DND-41 (cell line): ENCODE measurements around the gene ABCD1.

Source experiments
- ATAC-seq: fragments of 200-7000 bp; cut with Tn5 transposase; 3 replicates; pipeline ENCODE4 v1.9.1; 2021; ENCODE audit warnings: low read depth; ENCODE audit not compliant: insufficient read depth
- DNase-seq: peaks from one replicate; pipeline ENCODE4 v3.0.0-alpha.2; 2020
- H2AFZ ChIP-seq: 2 replicates; pipeline ENCODE4 v1.6.0; 2012; ENCODE audit warnings: low read depth, low read length
- H3K27ac ChIP-seq: 2 replicates; pipeline ENCODE4 v1.5.1; 2012; ENCODE audit warnings: low read length, inconsistent platforms
- H3K27me3 ChIP-seq: fragments of 200-600 bp; sonication (generic); 2 replicates; pipeline ENCODE4 v1.6.0; 2012; ENCODE audit warnings: low read length, mild to moderate bottlenecking, inconsistent platforms; ENCODE audit not compliant: insufficient read depth, poor library complexity
- H3K36me3 ChIP-seq: 2 replicates; pipeline ENCODE4 v1.5.1; 2012; ENCODE audit warnings: low read length, inconsistent platforms; ENCODE audit not compliant: insufficient read depth
- H3K4me1 ChIP-seq: 2 replicates; pipeline ENCODE4 v1.5.1; 2012; ENCODE audit warnings: mild to moderate bottlenecking, low read length; ENCODE audit not compliant: insufficient read depth
- H3K4me2 ChIP-seq: 2 replicates; pipeline ENCODE4 v1.6.0; 2012; ENCODE audit warnings: mild to moderate bottlenecking, moderate library complexity, low read length, inconsistent platforms; ENCODE audit not compliant: insufficient read depth
- H3K4me3 ChIP-seq, 2 experiments: fragments of 200-600 bp in 1 of 2; shearing (Covaris generic) in 1 of 2; 2 replicates each; pipeline ENCODE4 v1.5.1; 2012 to 2016; ENCODE audit warnings: inconsistent platforms in 2 of 2, low read length in 2 of 2, mild to moderate bottlenecking in 2 of 2, low read depth in 1 of 2, moderate library complexity in 1 of 2
- H3K79me2 ChIP-seq: 2 replicates; pipeline ENCODE4 v1.6.0; 2012; ENCODE audit warnings: low read length, inconsistent platforms; ENCODE audit not compliant: insufficient read depth
- H3K9ac ChIP-seq: 2 replicates; pipeline ENCODE4 v1.6.0; 2012; ENCODE audit warnings: low read depth, mild to moderate bottlenecking, inconsistent platforms, low read length, moderate library complexity
- H3K9me3 ChIP-seq: 2 replicates; pipeline ENCODE4 v1.5.1; 2012; ENCODE audit warnings: low read length, moderate library complexity, mild to moderate bottlenecking, inconsistent platforms; ENCODE audit not compliant: insufficient read depth, severe bottlenecking
- H4K20me1 ChIP-seq: 2 replicates; pipeline ENCODE4 v1.6.0; 2012; ENCODE audit warnings: low read length; ENCODE audit not compliant: insufficient read depth
- EZH2 ChIP-seq: IDR thresholded peaks from 3 replicates; pipeline ENCODE4 v1.6.1; 2012; ENCODE audit warnings: borderline replicate concordance, low read depth, mild to moderate bottlenecking, moderate library complexity, low read length, inconsistent platforms; ENCODE audit not compliant: severe bottlenecking
- TF ChIP-seq, protein P1 (sequence below): IDR thresholded peaks from 2 replicates; pipeline ENCODE4 v1.5.1; 2012; ENCODE audit warnings: borderline replicate concordance, low read length, moderate library complexity, mild to moderate bottlenecking; ENCODE audit not compliant: poor library complexity, severe bottlenecking; ENCODE audit errors: extremely low read depth

Gene ABCD1

GRCh38 chrX:153734871-153735270, 10.2 kb downstream of the ABCD1 start:
- H3K79me2 ChIP-seq: no peaks in the 10 kb centered on the region
- H3K9me3 ChIP-seq: no peaks in the 10 kb centered on the region
- no peak for DNase-seq
- H3K27ac ChIP-seq: no peak overlapping the region
- TF ChIP-seq EZH2: no peak
- TF ChIP-seq, protein P1, sequence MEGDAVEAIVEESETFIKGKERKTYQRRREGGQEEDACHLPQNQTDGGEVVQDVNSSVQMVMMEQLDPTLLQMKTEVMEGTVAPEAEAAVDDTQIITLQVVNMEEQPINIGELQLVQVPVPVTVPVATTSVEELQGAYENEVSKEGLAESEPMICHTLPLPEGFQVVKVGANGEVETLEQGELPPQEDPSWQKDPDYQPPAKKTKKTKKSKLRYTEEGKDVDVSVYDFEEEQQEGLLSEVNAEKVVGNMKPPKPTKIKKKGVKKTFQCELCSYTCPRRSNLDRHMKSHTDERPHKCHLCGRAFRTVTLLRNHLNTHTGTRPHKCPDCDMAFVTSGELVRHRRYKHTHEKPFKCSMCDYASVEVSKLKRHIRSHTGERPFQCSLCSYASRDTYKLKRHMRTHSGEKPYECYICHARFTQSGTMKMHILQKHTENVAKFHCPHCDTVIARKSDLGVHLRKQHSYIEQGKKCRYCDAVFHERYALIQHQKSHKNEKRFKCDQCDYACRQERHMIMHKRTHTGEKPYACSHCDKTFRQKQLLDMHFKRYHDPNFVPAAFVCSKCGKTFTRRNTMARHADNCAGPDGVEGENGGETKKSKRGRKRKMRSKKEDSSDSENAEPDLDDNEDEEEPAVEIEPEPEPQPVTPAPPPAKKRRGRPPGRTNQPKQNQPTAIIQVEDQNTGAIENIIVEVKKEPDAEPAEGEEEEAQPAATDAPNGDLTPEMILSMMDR: no peak
- no peak overlapping the region for H3K9ac ChIP-seq
- no peak overlapping the region for H3K4me3 ChIP-seq
- no peak for ATAC-seq
- no peaks in the 10 kb centered on the region for H3K4me1 ChIP-seq
- no peaks in the 10 kb centered on the region for H3K27me3 ChIP-seq
- H3K36me3 ChIP-seq: no peaks in the 10 kb centered on the region
- H3K4me2 ChIP-seq: no peak overlapping the region
- H2AFZ ChIP-seq: no peak overlapping the region
- no peaks in the 10 kb centered on the region for H4K20me1 ChIP-seq

GRCh38 chrX:153735274-153735673, 10.6 kb downstream of the ABCD1 start:
- Histone ChIP-seq H3K36me3 (no peaks in the 10 kb centered on the region), H4K20me1 (no peaks in the 10 kb centered on the region), H3K9me3 (no peaks in the 10 kb centered on the region), H3K79me2 (no peaks in the 10 kb centered on the region), H3K4me3 (no peak overlapping the region), H3K27me3 (no peaks in the 10 kb centered on the region), H3K9ac (no peak overlapping the region), H3K27ac (no peak overlapping the region), H2AFZ (no peak overlapping the region), H3K4me2 (no peak overlapping the region), H3K4me1 (no peaks in the 10 kb centered on the region)
- no peak for DNase-seq
- no peak for ATAC-seq
- TF ChIP-seq, protein P1: no peak
- TF ChIP-seq EZH2: no peak

- H3K27ac ChIP-seq: no peak overlapping the region
- H3K79me2 ChIP-seq: no peaks in the 10 kb centered on the region
- H2AFZ ChIP-seq: no peak overlapping the region
- no peaks in the 10 kb centered on the region for H4K20me1 ChIP-seq
- no peak overlapping the region for H3K4me3 ChIP-seq
- no peak for DNase-seq
- no peak for ATAC-seq
- H3K4me1 ChIP-seq: no peaks in the 10 kb centered on the region
- H3K36me3 ChIP-seq: no peaks in the 10 kb centered on the region
- H3K9ac ChIP-seq: no peak overlapping the region
- no peak for TF ChIP-seq EZH2
- TF ChIP-seq, protein P1: no peak
- H3K9me3 ChIP-seq: no peaks in the 10 kb centered on the region
- no peak overlapping the region for H3K4me2 ChIP-seq
- H3K27me3 ChIP-seq: no peaks in the 10 kb centered on the region
Observed at GRCh38 chrX:153736071-153736820, 11.6 kb downstream of the ABCD1 start.
